Tibial nerve (tissue), 4 donors: ENCODE measurements around the gene BPNT1. TPM values are rescaled to one million over a fixed set of nuclear protein-coding genes. Genes with fewer than 3 reads are reported as not detected.

Experiments used
- DNase-seq, 2 donors: peaks; one replicate each; pipeline ENCODE4 v3.0.0-alpha.2; 2019; ENCODE audit warnings: low spot score in 2 of 2
- H3K27ac ChIP-seq, 4 donors: fragments of 200-600 bp; sonication (generic) in 3 of 4; one replicate each; pipeline ENCODE4 v1.5.1; 2017 to 2019; ENCODE audit warnings: mild to moderate bottlenecking in 1 of 4
- H3K27me3 ChIP-seq, 2 donors: fragments of 200-600 bp; sonication (generic) in 1 of 2; one replicate each; pipeline versions ENCODE4 v1.5.1 to v1.6.0; 2017 to 2019
- H3K36me3 ChIP-seq, 3 donors: fragments of 200-600 bp; sonication (generic); one replicate each; pipeline ENCODE4 v1.5.1; 2018 to 2019
- H3K4me1 ChIP-seq, 4 donors: fragments of 200-600 bp; sonication (generic) in 3 of 4; one replicate each; pipeline ENCODE4 v1.5.1; 2017 to 2019
- H3K4me3 ChIP-seq, 4 donors: fragments of 200-600 bp; sonication (generic) in 3 of 4; one replicate each; pipeline ENCODE4 v1.5.1; 2017 to 2019; ENCODE audit warnings: mild to moderate bottlenecking in 1 of 4, moderate library complexity in 1 of 4
- H3K9me3 ChIP-seq, 4 donors: fragments of 200-600 bp; sonication (generic) in 3 of 4; one replicate each; pipeline ENCODE4 v1.5.1; 2017 to 2019
- CTCF ChIP-seq, 5 experiments: fragments of 200-600 bp in 3 of 5; fragments of 450-650 bp in 2 of 5; sonication (generic) in 3 of 5; IDR thresholded peaks; one replicate each; pipeline ENCODE4 v1.5.1; 2016 to 2019; ENCODE audit warnings: antibody characterized with exemption in 5 of 5, mild to moderate bottlenecking in 3 of 5, moderate library complexity in 2 of 5
- EP300 ChIP-seq, 2 donors: sonication (generic); formaldehyde crosslinking; IDR thresholded peaks; one replicate each; pipeline ENCODE4 v1.6.1; 2017; ENCODE audit warnings: antibody characterized with exemption in 2 of 2, mild to moderate bottlenecking in 1 of 2
- POLR2A ChIP-seq, 2 donors: fragments of 450-650 bp; IDR thresholded peaks; one replicate each; pipeline ENCODE4 v1.6.1; 2017; ENCODE audit warnings: antibody characterized with exemption in 2 of 2, mild to moderate bottlenecking in 2 of 2, moderate library complexity in 2 of 2
- WGBS, 2 donors: methylation state at CpG; one replicate each; pipeline ENCODE4 v1.1.5; 2018; 5-methylcytosine and 5-hydroxymethylcytosine counted together
- total RNA-seq, 4 donors: library from RNA; depleted of rRNA; stranded (reverse); fragments of >200 nt; gene quantifications; one replicate each; pipeline ENCODE4 v1.1.0, GENCODE V29; 2016

Gene BPNT1
- 10 to 100 TPM; 16.1 to 25.9 (median 19.2) TPM for total RNA-seq

- H3K4me1 ChIP-seq, result peaks cover 0 to 22% (median 3%) of the 10 kb centered on the region in 4 donors
- H3K36me3 ChIP-seq, result no peaks in the 10 kb centered on the region
- peak; percentile 87 to 98 for DNase-seq
- WGBS, 2 donors, result 8 to 9% methylated on average over 35 of the region's 35 CpGs
- peak within 1 kb of the TSS in 3 of 4 donors; percentile 61 to 79 (median 66) for H3K27ac ChIP-seq
- H3K9me3 ChIP-seq, result no peaks in the 10 kb centered on the region
- peak within 1 kb of the TSS; percentile 49 to 67 (median 61) for H3K4me3 ChIP-seq
- peak; percentile 57 to 77 for TF ChIP-seq POLR2A (IDR thresholded peaks at IDR 0.05)
- TF ChIP-seq EP300 (IDR thresholded peaks at IDR 0.05), result peak; percentile 82
- peak in 2 of 5 experiments; percentile 22 to 33 for TF ChIP-seq CTCF (IDR thresholded peaks at IDR 0.05)
- H3K27me3 ChIP-seq, result no peaks in the 10 kb centered on the region
Observed at GRCh38 chr1:220089650-220090556, at the start of gene BPNT1. Gene BPNT1 (minus strand): TSS chr1:220089788. CDS start chr1:220079846, 9,942 bp downstream.

DNA sequence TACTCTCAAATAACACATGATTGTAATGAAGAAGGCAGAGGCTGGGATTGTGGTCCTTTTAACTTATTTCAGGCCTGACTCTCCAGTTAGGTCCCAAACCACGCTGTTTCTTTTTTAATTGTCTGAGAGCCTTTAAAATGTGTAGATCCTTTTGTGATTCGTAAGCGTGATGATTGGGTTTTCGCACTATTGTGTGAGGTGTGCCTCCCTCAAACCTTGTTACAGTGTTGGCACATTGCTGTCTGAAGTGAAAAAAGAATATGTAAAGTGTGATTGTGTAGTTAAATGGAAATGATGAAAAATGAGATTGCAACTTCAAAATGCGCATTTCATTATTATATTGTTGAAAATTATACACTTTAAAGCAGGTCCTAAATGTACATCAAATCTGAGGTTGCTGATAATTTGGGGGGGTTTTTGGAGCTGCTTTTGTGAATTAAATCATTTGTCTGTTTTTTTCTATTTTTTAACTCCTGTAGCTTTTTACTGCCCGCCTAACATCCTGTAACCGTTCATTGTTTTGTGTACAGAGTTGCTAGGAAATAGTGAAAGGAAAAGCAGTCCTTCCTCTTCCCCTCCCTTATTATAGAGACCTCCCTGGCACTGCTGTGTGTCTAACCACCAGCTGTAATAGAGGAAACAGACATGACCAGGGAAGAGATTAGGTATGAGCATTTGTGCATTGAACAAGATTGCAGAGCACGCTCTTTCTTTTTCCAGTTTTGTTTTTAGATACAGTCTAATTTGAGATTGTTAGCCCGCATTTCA lies 47.6 kb upstream of the BPNT1 start:
- H3K27ac ChIP-seq, result no peak overlapping the region
- no peaks in the 10 kb centered on the region for H3K4me1 ChIP-seq
- DNase-seq, result no peak
- no peaks in the 10 kb centered on the region for H3K9me3 ChIP-seq
- H3K4me3 ChIP-seq, result no peak overlapping the region
- 74 to 75% methylated on average over 9 of the region's 9 CpGs for WGBS, 2 donors
- peaks cover 0 to 83% (median 5%) of the 10 kb centered on the region in 3 donors for H3K36me3 ChIP-seq
- H3K27me3 ChIP-seq, result no peaks in the 10 kb centered on the region
- TF ChIP-seq EP300 (IDR thresholded peaks at IDR 0.05), result no peak
- TF ChIP-seq CTCF (IDR thresholded peaks at IDR 0.05), result no peak
- no peak for TF ChIP-seq POLR2A (IDR thresholded peaks at IDR 0.05)

DNA sequence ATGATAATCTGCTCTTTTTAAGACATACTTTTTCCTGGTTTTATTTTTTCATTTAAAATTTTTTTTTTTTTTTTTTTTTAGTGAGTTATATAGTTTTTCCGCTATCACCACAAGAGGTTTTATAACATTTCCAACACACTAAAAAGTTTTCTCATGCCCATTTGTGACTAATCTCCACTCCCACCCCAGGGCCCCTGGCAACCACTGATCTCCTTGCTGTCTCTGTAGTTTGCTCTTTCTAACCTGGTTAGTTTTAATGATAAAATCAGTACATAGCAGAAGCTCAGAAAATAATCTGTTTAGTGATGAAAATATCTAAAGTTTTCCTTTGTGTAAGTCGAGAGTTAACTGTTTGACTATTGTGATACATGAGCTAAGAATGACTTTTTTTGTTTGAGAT lies 46.2 kb upstream of the BPNT1 start:
- H3K9me3 ChIP-seq, result no peaks in the 10 kb centered on the region
- peaks cover 0 to 82% (median 0%) of the 10 kb centered on the region in 3 donors for H3K36me3 ChIP-seq
- no peak overlapping the region for H3K27ac ChIP-seq
- WGBS, 2 donors, result 89 to 91% methylated on average over 2 of the region's 2 CpGs
- DNase-seq, result no peak
- TF ChIP-seq POLR2A (IDR thresholded peaks at IDR 0.05) (no peak), EP300 (IDR thresholded peaks at IDR 0.05) (no peak), CTCF (IDR thresholded peaks at IDR 0.05) (no peak)
- H3K27me3 ChIP-seq, result no peaks in the 10 kb centered on the region
- no peaks in the 10 kb centered on the region for H3K4me1 ChIP-seq
- no peak overlapping the region for H3K4me3 ChIP-seq

GRCh38 chr1:220129479-220130210 lies 40.1 kb upstream of the BPNT1 start:
- no peak for DNase-seq
- H3K9me3 ChIP-seq, result no peaks in the 10 kb centered on the region
- H3K27me3 ChIP-seq, result no peaks in the 10 kb centered on the region
- H3K27ac ChIP-seq, result no peak overlapping the region
- no peak for TF ChIP-seq CTCF (IDR thresholded peaks at IDR 0.05)
- TF ChIP-seq POLR2A (IDR thresholded peaks at IDR 0.05), result no peak
- no peak for TF ChIP-seq EP300 (IDR thresholded peaks at IDR 0.05)
- H3K36me3 ChIP-seq, result peaks cover 0 to 86% (median 6%) of the 10 kb centered on the region in 3 donors
- H3K4me1 ChIP-seq, result no peaks in the 10 kb centered on the region
- no peak overlapping the region for H3K4me3 ChIP-seq
